Measurements from ENCODE around the gene PEX1. TPM values are rescaled to one million over a fixed set of nuclear protein-coding genes. Genes with fewer than 3 reads are reported as not detected.

The PEX1 gene
- total and polyA plus RNA-seq, 2 of the 4 experiments (the other 2 are of a cell fraction) = 8.1 to 12.7 TPM

DNA sequence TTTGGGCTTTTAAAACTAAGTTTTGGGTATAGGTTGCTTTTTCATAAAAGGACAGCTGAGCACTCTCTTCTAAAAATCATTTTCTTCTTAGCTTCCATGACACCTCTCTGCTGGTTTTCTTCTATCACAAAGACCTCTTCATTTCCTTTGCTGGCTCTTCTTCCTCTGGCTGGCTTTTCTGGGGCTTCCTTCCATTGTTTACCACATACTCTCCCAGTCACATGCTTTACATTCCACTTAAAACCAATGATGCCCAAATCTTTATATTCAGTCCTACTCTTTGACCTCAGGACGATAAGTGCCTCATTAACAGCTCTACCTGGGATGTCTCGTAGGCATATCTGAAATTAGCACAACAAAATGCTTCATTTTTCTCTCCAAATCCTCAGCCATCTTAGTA is 35.0 kb upstream of the PEX1 start:
- no peaks in the 10 kb centered on the region; the same call in 1 of the 2 replicates for H4K20me1 ChIP-seq (ENCODE audit: insufficient read depth, low read length)
- ATAC-seq (ENCODE audit: low read depth) (peak; percentile 66), DNase-seq (no peak)
- TF ChIP-seq MXI1 (IDR thresholded peaks at IDR 0.05; ENCODE audit: borderline replicate concordance, low read depth, low read length) = no peak
- no peak for TF ChIP-seq RAD21 (IDR thresholded peaks at IDR 0.05; ENCODE audit: low read length)
- TF ChIP-seq MAFK (IDR thresholded peaks at IDR 0.05; ENCODE audit: low read depth, low read length) = no peak
- no peak for TF ChIP-seq MAZ (IDR thresholded peaks at IDR 0.05; ENCODE audit: borderline replicate concordance, low read depth, low read length)
- no peak for TF ChIP-seq ELK1 (IDR thresholded peaks at IDR 0.05; ENCODE audit: borderline replicate concordance, low read depth, low read length)
- no peak for TF ChIP-seq CEBPB (IDR thresholded peaks at IDR 0.05; ENCODE audit: low read depth, low read length)
- TF ChIP-seq FOS (IDR thresholded peaks at IDR 0.05; ENCODE audit: low read depth, low read length) = no peak
- no peak for TF ChIP-seq RFX5 (IDR thresholded peaks at IDR 0.05; ENCODE audit: low read depth, low read length)
- TF ChIP-seq SMC3 (IDR thresholded peaks at IDR 0.05; ENCODE audit: low read depth, low read length) = no peak
- TF ChIP-seq RCOR1 (IDR thresholded peaks at IDR 0.05; ENCODE audit: insufficient replicate concordance, low read length) = no peak
- TF ChIP-seq, protein P1, sequence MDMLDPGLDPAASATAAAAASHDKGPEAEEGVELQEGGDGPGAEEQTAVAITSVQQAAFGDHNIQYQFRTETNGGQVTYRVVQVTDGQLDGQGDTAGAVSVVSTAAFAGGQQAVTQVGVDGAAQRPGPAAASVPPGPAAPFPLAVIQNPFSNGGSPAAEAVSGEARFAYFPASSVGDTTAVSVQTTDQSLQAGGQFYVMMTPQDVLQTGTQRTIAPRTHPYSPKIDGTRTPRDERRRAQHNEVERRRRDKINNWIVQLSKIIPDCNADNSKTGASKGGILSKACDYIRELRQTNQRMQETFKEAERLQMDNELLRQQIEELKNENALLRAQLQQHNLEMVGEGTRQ (IDR thresholded peaks at IDR 0.05; ENCODE audit: low read depth, low read length) = no peak
- no peak for TF ChIP-seq CHD1 (IDR thresholded peaks at IDR 0.05; ENCODE audit: low read depth, low read length)
- TF ChIP-seq POLR2A (IDR thresholded peaks at IDR 0.05; ENCODE audit: low read depth, low read length) = no peak
- no peak for TF ChIP-seq NFE2L2 (IDR thresholded peaks at IDR 0.05; ENCODE audit: low read depth, low read length)
- TF ChIP-seq, protein P2, sequence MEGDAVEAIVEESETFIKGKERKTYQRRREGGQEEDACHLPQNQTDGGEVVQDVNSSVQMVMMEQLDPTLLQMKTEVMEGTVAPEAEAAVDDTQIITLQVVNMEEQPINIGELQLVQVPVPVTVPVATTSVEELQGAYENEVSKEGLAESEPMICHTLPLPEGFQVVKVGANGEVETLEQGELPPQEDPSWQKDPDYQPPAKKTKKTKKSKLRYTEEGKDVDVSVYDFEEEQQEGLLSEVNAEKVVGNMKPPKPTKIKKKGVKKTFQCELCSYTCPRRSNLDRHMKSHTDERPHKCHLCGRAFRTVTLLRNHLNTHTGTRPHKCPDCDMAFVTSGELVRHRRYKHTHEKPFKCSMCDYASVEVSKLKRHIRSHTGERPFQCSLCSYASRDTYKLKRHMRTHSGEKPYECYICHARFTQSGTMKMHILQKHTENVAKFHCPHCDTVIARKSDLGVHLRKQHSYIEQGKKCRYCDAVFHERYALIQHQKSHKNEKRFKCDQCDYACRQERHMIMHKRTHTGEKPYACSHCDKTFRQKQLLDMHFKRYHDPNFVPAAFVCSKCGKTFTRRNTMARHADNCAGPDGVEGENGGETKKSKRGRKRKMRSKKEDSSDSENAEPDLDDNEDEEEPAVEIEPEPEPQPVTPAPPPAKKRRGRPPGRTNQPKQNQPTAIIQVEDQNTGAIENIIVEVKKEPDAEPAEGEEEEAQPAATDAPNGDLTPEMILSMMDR (conservative IDR thresholded peaks at IDR 0.05; ENCODE audit: low read depth, low read length) = no peak
- no peak for TF ChIP-seq BHLHE40 (IDR thresholded peaks at IDR 0.05; ENCODE audit: low read depth, low read length)
- H3K4me3 ChIP-seq (ENCODE audit: insufficient read depth, low read depth, low read length) = no peak overlapping the region
- dilution Hi-C loops (cut with HindIII; ENCODE audit: low sequenced_read_pairs, unreplicated experiment) (no loop called here), in situ Hi-C loops (cut with MboI; ENCODE audit: low sequenced_read_pairs) (no loop called here), intact Hi-C loops (cut with micrococcal nuclease) (no loop called here)
- no peak overlapping the region for H3K23ac ChIP-seq (ENCODE audit: low read depth, low read length)
- no peaks in the 10 kb centered on the region for H3K9me1 ChIP-seq (ENCODE audit: insufficient read depth, low read length)
- H2BK5ac ChIP-seq (ENCODE audit: low read depth, low read length, poor library complexity, severe bottlenecking) = no peak overlapping the region
- BruUV-seq (replicated peaks) = no TSS peak
- no peak overlapping the region for H3K14ac ChIP-seq (replicated peaks; ENCODE audit: low read depth, low read length)
- no peak overlapping the region for H3K56ac ChIP-seq (ENCODE audit: extremely low read depth, insufficient read depth, low read length)
- H3K27me3 ChIP-seq (ENCODE audit: control insufficient read depth, insufficient read depth, low read length) = no peaks in the 10 kb centered on the region
- no peak overlapping the region for H2BK15ac ChIP-seq (ENCODE audit: low read depth, low read length)
- POLR2A ChIA-PET (ENCODE audit: unreplicated experiment) = no interaction called here
- peaks cover 14% of the 10 kb centered on the region for H3K36me3 ChIP-seq (ENCODE audit: control insufficient read depth, insufficient read depth, low read length)
- H4K91ac ChIP-seq (ENCODE audit: insufficient read depth, low read depth, low read length) = no peak overlapping the region
- H3K4ac ChIP-seq (ENCODE audit: low read depth, low read length) = no peak overlapping the region
- H3K4me1 ChIP-seq (ENCODE audit: control insufficient read depth, insufficient read depth, low read length) = no peaks in the 10 kb centered on the region
- H2AK9ac ChIP-seq (replicated peaks; ENCODE audit: low read depth, low read length, poor library complexity) = no peak overlapping the region
- H3K18ac ChIP-seq (ENCODE audit: low read depth, low read length) = no peak overlapping the region
- no peak overlapping the region for H3K4me2 ChIP-seq (ENCODE audit: low read depth, low read length)
- CTCF ChIA-PET = no interaction called here
- no peak overlapping the region for H3K9ac ChIP-seq (ENCODE audit: low read depth, low read length)
- no peak overlapping the region for H4K8ac ChIP-seq (ENCODE audit: low read depth in 2 of 2, low read length in 2 of 2)
- H3K79me1 ChIP-seq (ENCODE audit: low read depth in 1 of 2, low read length in 2 of 2) = peaks cover 3 to 17% of the 10 kb centered on the region in 2 experiments; a peak in 3 of 4 replicates
- 90% methylated on average over 2 of the region's 2 CpGs; no CpG with 5 or more reads in 1 of the 2 experiments for WGBS, 2 experiments (ENCODE audit: extremely low coverage in 2 of 2, insufficient read length in 1 of 2)
- H3K27ac ChIP-seq (ENCODE audit: insufficient read depth, low read length) = no peak overlapping the region
- H4K5ac ChIP-seq (ENCODE audit: low read depth, low read length) = no peak overlapping the region
- no peak overlapping the region for H2BK120ac ChIP-seq (ENCODE audit: low read depth, low read length)
- H2AK5ac ChIP-seq (ENCODE audit: low read depth, low read length) = no peak overlapping the region
- no peak overlapping the region for H2AFZ ChIP-seq (replicated peaks; ENCODE audit: low read length, poor library complexity)
- H3K9me3 ChIP-seq (ENCODE audit: control insufficient read depth, insufficient read depth, low read length) = no peaks in the 10 kb centered on the region
- H2BK20ac ChIP-seq (ENCODE audit: low read depth, low read length) = no peak overlapping the region

Data from IMR-90 (cell line).